Endodermal cell (in vitro differentiated cells): ENCODE data around the gene SCAF11. TPM values are rescaled to one million over a fixed set of nuclear protein-coding genes. Genes with fewer than 3 reads are reported as not detected.
"Not testable (repeated sequence)": the region's sequence is repeated elsewhere in the genome, so short reads cannot be mapped to it uniquely, and the experiment has no call there.

Experiments used
- DNase-seq: peaks from one replicate; pipeline ENCODE4 v3.0.0-alpha.2; 2017
- H3K27ac ChIP-seq: 2 replicates; pipeline ENCODE4 v1.5.1; 2013; ENCODE audit warnings: mild to moderate bottlenecking, low read depth, low read length, moderate library complexity
- H3K27me3 ChIP-seq: 2 replicates; pipeline ENCODE4 v1.6.1; 2013; ENCODE audit warnings: mild to moderate bottlenecking, low read length, moderate library complexity; ENCODE audit not compliant: insufficient read depth, control insufficient read depth, poor library complexity, severe bottlenecking
- H3K36me3 ChIP-seq: 2 replicates; pipeline ENCODE4 v1.7.0; 2013; ENCODE audit warnings: mild to moderate bottlenecking, low read length, moderate library complexity; ENCODE audit not compliant: control insufficient read depth, insufficient read depth
- H3K4me1 ChIP-seq: one replicate; pipeline ENCODE4 v1.7.0; 2013; ENCODE audit warnings: low read length; ENCODE audit not compliant: control insufficient read depth, insufficient read depth
- H3K4me3 ChIP-seq: 2 replicates; pipeline ENCODE4 v1.5.1; 2013; ENCODE audit warnings: mild to moderate bottlenecking, low read length, moderate library complexity
- H3K9ac ChIP-seq: 2 replicates; pipeline ENCODE4 v1.6.1; 2013; ENCODE audit warnings: mild to moderate bottlenecking, low read length, moderate library complexity; ENCODE audit not compliant: poor library complexity, severe bottlenecking; ENCODE audit errors: extremely low read depth
- H3K9me3 ChIP-seq: 2 replicates; pipeline ENCODE4 v1.6.1; 2013; ENCODE audit warnings: mild to moderate bottlenecking, low read length, moderate library complexity; ENCODE audit not compliant: control insufficient read depth
- H3K27ac Mint-ChIP-seq: 2 replicates; pipeline ENCODE4 v1.8.0; 2020; ENCODE audit warnings: mixed read lengths
- H3K27me3 Mint-ChIP-seq: 2 replicates; pipeline ENCODE4 v1.8.0; 2021; ENCODE audit warnings: mild to moderate bottlenecking, mixed read lengths; ENCODE audit not compliant: insufficient read depth
- H3K36me3 Mint-ChIP-seq: 2 replicates; pipeline ENCODE4 v1.8.0; 2020; ENCODE audit warnings: low read depth, mixed read lengths
- H3K4me1 Mint-ChIP-seq: 2 replicates; pipeline ENCODE4 v1.8.0; 2020; ENCODE audit warnings: mixed read lengths
- H3K4me3 Mint-ChIP-seq: 2 replicates; pipeline ENCODE4 v1.8.0; 2020; ENCODE audit warnings: mild to moderate bottlenecking, moderate library complexity, mixed read lengths
- H3K9me3 Mint-ChIP-seq: 2 replicates; pipeline ENCODE4 v1.8.0; 2020; ENCODE audit warnings: mild to moderate bottlenecking, mixed read lengths
- CTCF ChIP-seq: fragments of 200-600 bp; sonication (generic); conservative IDR thresholded peaks from 2 replicates; pipeline ENCODE4 v1.5.0; 2021; ENCODE audit warnings: antibody characterized with exemption, mild to moderate bottlenecking
- WGBS, 2 experiments: methylation state at CpG; one replicate each; pipeline versions ENCODE4 v1.1.5 to v1.1.7; 2013; ENCODE audit warnings: missing lambda C conversion rate in 2 of 2, mixed read lengths in 1 of 2; ENCODE audit not compliant: insufficient coverage in 1 of 2, insufficient read length in 1 of 2; 5-methylcytosine and 5-hydroxymethylcytosine counted together
- total RNA-seq, 2 donors: library from RNA; stranded (reverse); fragmentation: NEBNext Ultra II Directional in 1 of 2; extraction: Animal tissue kit (Norgen Biotek cat#: 25700) in 1 of 2; gene quantifications; 2 replicates in 1 of 2; 3 replicates in 1 of 2; pipeline ENCODE4 v1.2.1, GENCODE V29; 2021

The SCAF11 gene
- total RNA-seq, 2 donors from 2014 or later: 99.6 to 116 TPM

GRCh38 chr12:46005823-46006222, 15.4 kb upstream of the SCAF11 start:
- Histone ChIP-seq H3K9ac (no peak overlapping the region), H3K4me3 (no peak overlapping the region), H3K27me3 (no peaks in the 10 kb centered on the region), H3K9me3 (peaks cover 7% of the 10 kb centered on the region), H3K4me1 (no peaks in the 10 kb centered on the region), H3K36me3 (no peaks in the 10 kb centered on the region), H3K27ac (no peak overlapping the region)
- no peak for DNase-seq
- Mint-ChIP-seq H3K9me3 (peaks cover 12% of the 10 kb centered on the region), H3K27ac (peak overlapping the region; percentile 62), H3K27me3 (no peaks in the 10 kb centered on the region), H3K4me1 (peaks cover 4% of the 10 kb centered on the region), H3K36me3 (no peaks in the 10 kb centered on the region), H3K4me3 (no peak overlapping the region)
- 90 to 100% methylated on average over 3 of the region's 3 CpGs for WGBS, 2 experiments
- TF ChIP-seq CTCF: no peak

GRCh38 chr12:46005151-46005797, 14.9 kb upstream of the SCAF11 start:
- no peak overlapping the region for H3K4me3 Mint-ChIP-seq
- WGBS, 2 experiments: 100% methylated on average over 1 of the region's 2 CpGs; no CpG with 5 or more reads in 1 of the 2 experiments

GRCh38 chr12:46004715-46005114, 14.3 kb upstream of the SCAF11 start:
- H3K36me3 ChIP-seq: no peaks in the 10 kb centered on the region
- DNase-seq: no peak
- WGBS, 2 experiments: 90% methylated on average over 2 of the region's 4 CpGs; no CpG with 5 or more reads in 1 of the 2 experiments
- Mint-ChIP-seq H3K4me3 (no peak overlapping the region), H3K27me3 (no peaks in the 10 kb centered on the region), H3K4me1 (peaks cover 4% of the 10 kb centered on the region), H3K36me3 (peaks cover 3% of the 10 kb centered on the region), H3K27ac (no peak overlapping the region), H3K9me3 (peaks cover 21% of the 10 kb centered on the region)
- H3K27ac ChIP-seq: no peak overlapping the region
- H3K9me3 ChIP-seq: peaks cover 7% of the 10 kb centered on the region
- no peak overlapping the region for H3K4me3 ChIP-seq
- H3K9ac ChIP-seq: no peak overlapping the region
- no peaks in the 10 kb centered on the region for H3K4me1 ChIP-seq
- TF ChIP-seq CTCF: no peak
- H3K27me3 ChIP-seq: no peaks in the 10 kb centered on the region

More at GRCh38 chr12:46005151-46005797, 14.9 kb upstream of the SCAF11 start:
- Histone ChIP-seq H3K9ac (no peak overlapping the region), H3K36me3 (no peaks in the 10 kb centered on the region), H3K4me3 (no peak overlapping the region), H3K9me3 (peaks cover 7% of the 10 kb centered on the region), H3K27me3 (no peaks in the 10 kb centered on the region), H3K27ac (no peak overlapping the region), H3K4me1 (no peaks in the 10 kb centered on the region)
- TF ChIP-seq CTCF: peak; percentile 20
- peaks cover 4% of the 10 kb centered on the region for H3K4me1 Mint-ChIP-seq
- peaks cover 17% of the 10 kb centered on the region for H3K9me3 Mint-ChIP-seq
- DNase-seq: no peak
- peaks cover 2% of the 10 kb centered on the region for H3K36me3 Mint-ChIP-seq
- no peaks in the 10 kb centered on the region for H3K27me3 Mint-ChIP-seq
- no peak overlapping the region for H3K27ac Mint-ChIP-seq

- H3K9me3 Mint-ChIP-seq: peaks cover 44% of the 10 kb centered on the region
- not testable (repeated sequence) for H3K4me3 Mint-ChIP-seq, H3K36me3 ChIP-seq
Observed at GRCh38 chr12:46000076-46000475, 9.7 kb upstream of the SCAF11 start.

More at GRCh38 chr12:46000076-46000475, 9.7 kb upstream of the SCAF11 start:
- not testable (repeated sequence) for H3K27ac ChIP-seq, H3K4me3 ChIP-seq, H3K27me3 Mint-ChIP-seq, H3K4me1 Mint-ChIP-seq, H3K4me1 ChIP-seq, H3K27me3 ChIP-seq, DNase-seq, H3K27ac Mint-ChIP-seq, H3K9ac ChIP-seq, H3K36me3 Mint-ChIP-seq
- H3K9me3 ChIP-seq: peaks cover 19% of the 10 kb centered on the region
- 83 to 88% methylated on average over 1 to 21 of the region's 30 CpGs for WGBS, 2 experiments
